GM21737 (cell line): Measurements from ENCODE around the gene RING1.
"Not testable (repeated sequence)": the region's sequence is repeated elsewhere in the genome, so short reads cannot be mapped to it uniquely, and the experiment has no call there.

Source experiments
- ATAC-seq: cut with Tn5 transposase; IDR thresholded peaks from one replicate; pipeline ENCODE4 v1.9.1; 2021; ENCODE audit warnings: mild to moderate bottlenecking, moderate library complexity; ENCODE audit not compliant: unreplicated experiment

Gene RING1

DNA sequence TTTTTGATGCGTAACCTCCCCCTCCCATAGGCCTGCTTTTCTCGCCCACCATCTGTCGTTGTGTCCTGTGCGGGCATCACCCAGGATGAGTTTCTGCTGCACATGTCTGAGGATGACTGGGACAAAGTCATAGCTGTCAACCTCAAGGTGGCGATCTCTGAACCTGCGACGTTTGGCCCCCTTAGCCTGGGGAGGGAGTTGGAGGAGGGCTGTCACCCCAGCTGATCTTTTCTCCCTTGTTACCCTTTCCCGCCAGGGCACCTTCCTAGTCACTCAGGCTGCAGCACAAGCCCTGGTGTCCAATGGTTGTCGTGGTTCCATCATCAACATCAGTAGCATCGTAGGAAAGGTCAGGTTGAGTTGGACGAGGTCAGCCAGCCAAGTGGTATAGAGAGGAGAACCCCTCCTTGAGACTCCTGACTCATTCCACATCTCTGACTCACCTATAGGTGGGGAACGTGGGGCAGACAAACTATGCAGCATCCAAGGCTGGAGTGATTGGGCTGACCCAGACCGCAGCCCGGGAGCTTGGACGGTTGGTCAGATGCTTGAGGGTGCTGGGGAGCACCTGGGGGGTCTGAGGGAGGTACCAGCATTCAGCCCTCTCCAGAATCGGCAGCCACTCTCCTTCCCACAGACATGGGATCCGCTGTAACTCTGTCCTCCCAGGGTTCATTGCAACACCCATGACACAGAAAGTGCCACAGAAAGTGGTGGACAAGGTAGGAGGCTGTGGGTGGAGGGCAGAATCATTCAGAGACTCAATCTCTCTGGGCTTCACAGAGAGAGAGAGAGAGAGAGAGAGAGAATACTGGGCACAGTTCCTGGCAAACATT is 2.9 kb upstream of the RING1 start:
- ATAC-seq, result no peak

DNA sequence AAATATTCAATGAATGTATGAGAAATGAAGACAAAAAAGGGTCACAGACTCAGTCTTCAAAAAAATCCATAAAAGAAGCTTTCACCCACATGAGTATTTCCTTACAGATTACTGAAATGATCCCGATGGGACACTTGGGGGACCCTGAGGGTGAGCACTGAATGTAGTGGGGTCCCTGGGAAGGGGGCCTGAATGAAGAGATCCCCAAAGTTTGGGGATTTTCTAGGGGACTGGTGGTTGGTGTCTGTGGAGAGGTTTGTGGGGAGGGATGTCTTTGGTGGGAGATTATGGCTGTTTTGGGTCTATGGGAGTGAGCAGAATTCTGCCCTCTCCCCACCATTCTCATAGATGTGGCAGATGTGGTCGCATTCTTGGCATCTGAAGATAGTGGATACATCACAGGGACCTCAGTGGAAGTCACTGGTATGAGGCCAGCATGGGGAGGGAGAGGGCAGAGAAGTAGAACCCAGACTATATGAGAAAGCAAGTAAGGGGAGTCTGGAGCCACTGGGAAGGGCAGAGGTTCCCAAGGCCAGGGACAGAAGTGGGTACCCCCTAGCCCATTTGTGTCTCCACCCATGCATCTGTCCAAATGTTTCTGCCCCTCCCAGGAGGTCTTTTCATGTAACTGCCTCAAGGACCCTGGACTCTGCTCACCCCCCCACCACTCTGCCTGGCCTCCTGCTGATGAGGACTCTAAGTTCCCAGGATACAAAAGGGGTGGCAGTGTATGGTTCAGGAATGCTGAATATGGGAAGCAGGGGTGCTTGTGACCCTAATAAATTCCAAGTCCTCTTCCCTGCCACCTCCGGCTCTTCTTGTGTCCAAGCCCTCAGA is 2.1 kb upstream of the RING1 start:
- no peak for ATAC-seq

DNA sequence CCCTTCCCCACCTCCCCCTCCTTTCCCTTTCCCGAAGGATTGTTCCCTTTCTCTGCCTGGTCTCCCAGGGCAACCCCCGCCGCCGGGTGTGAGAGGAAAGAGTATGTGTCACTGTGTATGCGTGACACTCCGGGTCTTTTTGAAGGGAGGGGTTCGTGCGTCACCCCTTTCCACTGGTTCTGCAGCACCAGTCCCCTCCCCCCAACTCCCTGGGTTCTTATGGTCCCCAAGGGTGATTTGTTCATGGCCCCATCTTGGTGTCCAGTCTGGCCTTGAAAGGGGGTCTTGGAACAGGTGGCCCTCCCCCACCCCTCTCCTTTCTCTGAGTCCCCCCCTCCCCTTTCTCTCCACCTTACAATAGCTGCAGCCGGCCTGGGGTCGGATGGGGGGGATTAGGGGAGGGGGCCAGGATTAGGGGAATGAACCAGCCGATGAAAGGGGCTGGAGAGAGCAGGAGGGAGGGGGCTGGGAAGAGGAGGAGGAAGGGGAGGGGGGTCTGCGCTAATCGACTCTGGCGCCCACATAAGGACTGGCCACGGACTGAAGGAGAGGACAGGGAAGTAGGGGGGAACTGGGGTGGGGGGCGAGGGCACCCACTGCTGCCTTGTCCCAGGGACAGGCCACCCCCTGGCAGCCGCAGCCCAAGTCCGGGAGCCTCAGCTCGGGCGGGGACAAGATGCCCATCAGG is 1.3 kb upstream of the RING1 start:
- ATAC-seq, result no peak

DNA sequence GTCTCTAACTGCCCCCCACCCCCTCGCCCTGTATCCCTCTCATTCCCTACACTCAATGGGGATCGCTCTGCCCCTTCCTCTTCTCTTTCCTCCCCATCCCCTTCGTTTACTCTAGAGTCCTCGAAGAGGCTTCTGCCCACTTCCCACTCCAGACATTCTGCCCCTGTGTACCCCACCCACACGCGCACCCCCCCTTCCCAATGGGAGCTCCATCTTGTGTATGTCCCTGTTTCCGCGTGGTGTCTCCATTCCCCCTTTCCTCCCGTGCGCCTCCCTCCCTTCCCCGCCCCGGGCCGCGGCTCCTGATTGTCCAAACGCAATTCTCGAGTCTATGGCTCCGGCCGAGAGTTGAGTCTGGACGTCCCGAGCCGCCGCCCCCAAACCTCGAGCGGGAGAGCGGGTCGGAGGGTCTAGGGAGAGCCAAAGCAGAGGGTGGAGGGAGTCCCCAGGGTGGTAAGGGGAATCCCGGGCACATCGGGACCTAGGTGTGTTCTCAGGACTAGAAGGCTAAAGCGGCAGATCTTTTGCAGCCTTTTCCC is 679 bp upstream of the RING1 start:
- ATAC-seq, result no peak

DNA sequence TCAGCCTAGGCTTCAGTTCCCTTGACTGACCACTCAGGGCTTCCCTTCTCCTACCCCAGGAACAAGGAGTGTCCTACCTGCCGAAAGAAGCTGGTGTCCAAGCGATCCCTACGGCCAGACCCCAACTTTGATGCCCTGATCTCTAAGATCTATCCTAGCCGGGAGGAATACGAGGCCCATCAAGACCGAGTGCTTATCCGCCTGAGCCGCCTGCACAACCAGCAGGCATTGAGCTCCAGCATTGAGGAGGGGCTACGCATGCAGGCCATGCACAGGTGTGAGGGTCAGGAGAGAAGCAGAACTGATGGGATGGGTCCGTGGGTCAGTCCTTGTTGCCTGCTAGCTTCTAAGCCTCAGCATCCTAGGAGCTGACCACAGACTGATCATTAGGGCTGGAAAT is 1.6 kb downstream of the RING1 start:
- ATAC-seq, result no peak

DNA sequence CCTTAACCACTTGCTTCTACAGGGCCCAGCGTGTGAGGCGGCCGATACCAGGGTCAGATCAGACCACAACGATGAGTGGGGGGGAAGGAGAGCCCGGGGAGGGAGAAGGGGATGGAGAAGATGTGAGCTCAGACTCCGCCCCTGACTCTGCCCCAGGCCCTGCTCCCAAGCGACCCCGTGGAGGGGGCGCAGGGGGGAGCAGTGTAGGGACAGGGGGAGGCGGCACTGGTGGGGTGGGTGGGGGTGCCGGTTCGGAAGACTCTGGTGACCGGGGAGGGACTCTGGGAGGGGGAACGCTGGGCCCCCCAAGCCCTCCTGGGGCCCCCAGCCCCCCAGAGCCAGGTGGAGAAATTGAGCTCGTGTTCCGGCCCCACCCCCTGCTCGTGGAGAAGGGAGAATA is 2.8 kb downstream of the RING1 start:
- ATAC-seq, result no peak

DNA sequence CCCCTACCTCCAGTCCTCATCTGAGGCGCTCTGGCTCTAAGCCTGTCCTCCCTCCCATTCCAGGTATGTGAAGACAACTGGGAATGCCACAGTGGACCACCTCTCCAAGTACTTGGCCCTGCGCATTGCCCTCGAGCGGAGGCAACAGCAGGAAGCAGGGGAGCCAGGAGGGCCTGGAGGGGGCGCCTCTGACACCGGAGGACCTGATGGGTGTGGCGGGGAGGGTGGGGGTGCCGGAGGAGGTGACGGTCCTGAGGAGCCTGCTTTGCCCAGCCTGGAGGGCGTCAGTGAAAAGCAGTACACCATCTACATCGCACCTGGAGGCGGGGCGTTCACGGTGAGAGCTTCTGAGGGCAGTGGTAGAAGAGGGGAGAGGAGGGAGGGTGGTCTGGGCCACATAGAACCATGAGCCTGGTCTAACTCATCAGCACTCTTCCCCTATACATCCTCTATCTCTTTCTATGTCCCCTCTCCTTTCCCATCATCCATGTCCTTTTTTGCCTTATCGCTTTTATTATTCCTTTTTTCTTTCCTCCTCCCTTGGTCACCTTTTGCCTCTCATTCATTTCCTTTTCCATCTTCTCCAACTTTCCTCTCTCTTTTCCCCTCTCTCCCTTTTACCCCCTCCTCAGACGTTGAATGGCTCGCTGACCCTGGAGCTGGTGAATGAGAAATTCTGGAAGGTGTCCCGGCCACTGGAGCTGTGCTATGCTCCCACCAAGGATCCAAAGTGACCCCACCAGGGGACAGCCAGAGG is 3.5 kb downstream of the RING1 start:
- no peak for ATAC-seq

DNA sequence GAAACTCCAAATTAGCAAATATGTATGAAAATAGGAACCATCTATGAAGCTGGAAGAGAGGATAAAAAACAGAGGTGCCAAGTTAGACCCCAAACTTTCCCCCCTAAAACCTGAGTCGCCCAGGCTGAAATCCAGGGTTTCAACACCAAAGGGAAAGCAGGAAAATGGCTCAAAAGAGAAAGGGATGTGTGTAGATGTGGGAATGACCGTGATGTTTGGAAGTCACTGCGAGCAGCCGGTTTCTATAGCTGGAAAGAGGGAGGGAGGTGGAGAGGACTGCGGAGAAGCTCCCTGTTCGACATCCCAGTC is 4.5 kb downstream of the RING1 start:
- no peak for ATAC-seq

DNA sequence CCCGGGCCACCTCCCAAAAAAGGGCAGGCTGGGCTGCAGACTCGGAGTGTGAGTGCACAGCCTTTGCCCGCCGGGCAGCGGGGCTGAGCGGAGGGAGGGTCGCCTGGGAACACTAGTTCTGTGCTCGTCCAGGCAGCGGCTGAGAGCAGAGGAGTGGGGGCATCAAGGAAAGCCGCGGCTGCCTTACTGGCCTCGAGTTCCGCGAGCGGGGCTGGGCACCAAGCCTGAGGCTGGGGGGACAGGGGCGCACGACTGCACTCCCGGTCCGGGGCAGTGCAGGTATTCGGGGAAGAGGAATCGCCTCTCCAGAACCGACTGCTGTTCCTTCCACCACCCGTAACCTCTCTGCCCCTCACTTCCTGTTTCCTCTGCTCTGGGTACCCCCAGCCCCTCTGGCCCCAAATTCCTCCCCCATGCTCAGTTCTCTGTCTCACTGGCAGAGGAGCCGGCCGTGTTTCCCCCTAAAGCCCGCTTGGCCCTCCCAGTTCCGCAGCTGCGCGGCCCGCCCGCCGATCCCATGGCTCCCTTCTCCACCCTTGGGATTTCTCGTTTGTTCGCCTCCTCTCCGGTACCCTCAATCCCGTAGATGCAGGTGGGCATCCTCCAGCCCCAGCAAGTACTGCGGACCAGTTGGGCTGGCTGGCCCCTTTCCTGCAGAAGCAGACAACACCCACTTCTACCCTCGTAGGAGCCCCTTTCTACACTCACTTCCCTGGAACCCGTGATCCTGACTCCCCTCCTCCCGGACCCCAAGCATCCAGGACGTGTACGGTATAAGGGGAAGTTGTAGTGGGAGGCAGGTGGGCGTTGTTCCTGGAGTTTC is 5.1 kb downstream of the RING1 start:
- no peak for ATAC-seq

DNA sequence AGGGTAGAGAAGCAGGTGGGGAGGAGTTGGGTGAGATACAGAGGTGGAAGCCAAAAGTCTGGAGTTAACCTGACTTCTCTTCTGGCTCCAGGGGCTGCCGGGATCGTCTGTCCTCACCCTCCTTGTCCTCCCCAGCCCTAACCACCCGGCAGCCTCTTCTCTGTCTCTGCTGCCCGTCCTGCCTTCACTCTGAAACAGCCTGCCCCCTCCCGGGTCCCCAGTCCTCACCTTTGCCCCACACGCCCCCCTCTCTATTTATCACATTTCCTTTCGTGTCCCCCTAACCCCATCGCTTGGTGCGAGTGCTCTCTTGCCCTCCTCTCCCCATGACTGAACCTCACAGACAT is 5.7 kb downstream of the RING1 start:
- no peak for ATAC-seq

DNA sequence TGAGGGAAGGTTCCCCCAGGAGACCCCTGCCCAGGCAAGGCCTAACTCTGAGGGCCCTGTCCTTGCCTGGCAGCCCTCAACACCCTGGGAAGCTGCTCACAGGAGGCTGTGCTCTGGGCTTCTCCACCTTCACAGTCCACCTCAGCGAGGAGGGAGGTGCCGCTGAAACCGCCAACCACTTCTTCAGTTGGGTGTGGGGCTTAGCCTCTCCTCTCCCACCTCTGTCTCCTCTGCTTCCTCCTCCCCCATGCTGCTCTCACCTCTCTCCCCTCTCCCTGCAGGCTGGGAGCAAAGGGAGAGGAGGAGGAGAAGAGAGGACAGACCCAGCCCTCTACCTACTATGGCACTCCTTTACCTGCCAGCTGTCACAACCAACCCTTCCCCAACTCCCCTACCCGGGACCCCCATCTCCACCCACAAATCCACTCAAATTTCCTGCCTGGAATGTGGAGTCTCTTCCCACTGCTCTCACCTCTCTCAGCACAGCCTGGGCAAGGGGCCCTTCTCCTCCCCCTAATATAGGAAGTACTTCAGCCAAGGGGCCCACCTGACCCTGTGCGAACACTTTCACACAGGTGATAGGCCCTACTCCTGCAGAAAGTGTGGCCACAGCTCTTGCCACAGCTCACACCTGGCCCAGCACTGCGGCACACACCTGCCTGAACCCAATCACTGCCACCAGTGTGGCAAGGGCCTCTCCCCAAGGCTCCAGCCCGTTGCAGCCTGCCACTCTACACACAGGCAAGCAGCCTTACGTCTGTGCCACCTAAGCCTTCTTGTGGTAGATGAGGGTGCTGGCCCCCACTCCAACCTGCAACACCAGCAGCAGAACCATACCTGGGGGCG is 7.2 kb downstream of the RING1 start:
- no peak for ATAC-seq

DNA sequence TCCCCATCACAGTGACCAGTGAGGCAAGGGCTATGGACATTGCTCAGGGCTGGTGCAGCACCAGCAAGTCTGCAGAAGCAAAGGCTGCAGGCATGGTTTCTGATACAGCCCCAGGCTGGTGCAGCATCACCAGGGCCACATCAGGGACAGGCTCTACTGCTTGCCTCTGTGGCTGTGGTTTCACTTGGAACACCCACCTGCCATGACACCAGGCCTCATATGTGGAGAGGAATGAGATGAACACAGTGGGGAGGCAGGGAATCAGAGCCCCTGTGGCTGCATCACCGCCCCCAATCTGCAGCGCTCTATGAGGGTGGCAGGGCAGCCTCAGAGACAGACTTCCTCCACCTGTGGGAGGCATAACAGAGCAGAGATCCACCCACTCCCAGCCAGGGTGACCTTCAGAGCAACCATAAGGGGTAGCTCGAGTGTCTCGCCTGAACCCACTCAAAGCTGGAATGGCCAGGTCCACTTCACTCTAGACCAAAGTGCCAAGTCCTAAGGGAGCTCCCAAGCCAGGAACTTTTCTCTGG is 7.9 kb downstream of the RING1 start:
- ATAC-seq, result no peak

DNA sequence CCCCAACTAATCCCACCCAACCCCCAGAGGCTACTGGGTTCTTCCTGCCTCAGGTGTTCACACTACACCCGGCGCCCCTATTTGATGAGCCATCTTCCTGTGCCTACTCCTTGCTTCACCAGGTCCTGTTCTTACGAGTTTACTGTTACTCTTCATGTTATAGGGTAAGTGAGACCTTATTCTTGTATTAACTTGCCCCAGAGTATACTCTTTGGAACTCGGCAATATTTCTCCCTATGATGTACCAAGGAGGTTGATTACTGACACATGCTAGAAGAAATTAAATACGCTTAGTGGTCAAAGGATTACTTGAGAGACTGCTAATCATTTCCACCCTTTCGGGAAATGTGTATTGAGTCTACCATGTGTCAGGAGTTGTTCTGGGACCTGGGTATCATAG is 8.9 kb downstream of the RING1 start:
- no peak for ATAC-seq

DNA sequence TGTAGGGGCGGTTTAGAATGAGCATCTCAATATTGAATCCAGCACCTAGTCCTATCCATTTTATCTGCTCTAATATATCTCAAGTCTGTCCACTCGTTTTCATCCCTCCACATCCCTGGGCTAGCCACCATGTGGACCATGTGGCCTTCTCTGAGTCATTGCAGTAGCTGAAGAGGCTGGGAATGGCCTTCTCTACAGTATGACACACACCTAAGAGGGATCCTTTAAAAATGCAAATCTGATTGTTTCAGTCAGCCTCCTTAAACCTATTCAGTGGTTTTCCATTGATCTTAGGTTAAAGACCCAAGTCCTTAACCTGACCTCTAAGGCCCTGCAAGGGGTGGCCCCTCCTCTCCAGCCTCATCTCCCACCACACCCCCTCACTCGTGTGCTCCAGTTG is 9.4 kb downstream of the RING1 start:
- ATAC-seq, result no peak

DNA sequence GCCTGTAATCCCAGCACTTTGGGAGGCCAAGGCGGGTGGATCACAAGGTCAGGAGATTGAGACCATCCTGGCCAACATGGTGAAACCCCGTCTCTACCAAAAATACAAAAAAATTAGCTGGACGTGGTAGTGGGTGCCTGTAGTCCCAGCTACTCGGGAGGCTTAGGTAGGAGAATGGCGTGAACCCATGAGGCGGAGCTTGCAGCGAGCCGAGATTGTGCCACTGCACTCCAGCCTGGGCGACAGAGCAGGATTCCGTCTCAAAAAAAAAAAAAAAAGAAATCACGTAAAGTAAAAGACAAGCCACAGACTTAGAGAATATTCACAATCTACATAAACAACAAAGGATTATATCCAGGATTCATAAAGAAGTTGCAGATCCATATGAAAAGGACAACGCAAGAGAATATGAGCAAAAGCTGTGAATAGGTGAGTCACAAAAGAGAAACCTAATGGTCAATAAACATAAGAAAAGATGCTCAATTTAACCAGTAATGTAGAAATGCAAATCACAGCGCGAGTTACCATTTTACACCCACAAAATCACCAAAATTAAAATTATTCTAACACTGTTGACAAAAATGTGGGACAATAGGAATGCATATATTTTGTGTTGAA is 18.3 kb downstream of the RING1 start:
- ATAC-seq, result not testable (repeated sequence)

DNA sequence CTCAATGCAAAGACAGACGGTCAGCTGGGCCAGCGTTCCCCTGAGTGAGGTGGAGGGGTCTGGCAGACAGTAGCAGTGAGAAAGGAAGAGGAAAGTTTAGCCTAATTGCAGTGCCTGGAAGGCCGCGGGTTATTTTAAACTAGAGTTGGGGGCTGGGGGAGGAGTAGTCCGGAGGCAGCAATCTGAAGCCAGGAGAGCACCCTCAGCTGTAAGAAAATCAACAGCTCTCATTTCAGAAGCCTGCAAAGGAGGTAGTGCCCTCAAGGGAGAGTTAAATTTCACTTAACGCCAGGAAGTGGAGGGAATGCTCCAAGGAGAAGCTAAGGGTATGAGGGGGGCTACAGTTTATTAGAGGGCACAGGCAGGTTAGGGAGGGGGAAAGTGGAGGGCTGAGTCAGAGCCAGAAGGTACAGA is 26.9 kb downstream of the RING1 start:
- ATAC-seq, result no peak

DNA sequence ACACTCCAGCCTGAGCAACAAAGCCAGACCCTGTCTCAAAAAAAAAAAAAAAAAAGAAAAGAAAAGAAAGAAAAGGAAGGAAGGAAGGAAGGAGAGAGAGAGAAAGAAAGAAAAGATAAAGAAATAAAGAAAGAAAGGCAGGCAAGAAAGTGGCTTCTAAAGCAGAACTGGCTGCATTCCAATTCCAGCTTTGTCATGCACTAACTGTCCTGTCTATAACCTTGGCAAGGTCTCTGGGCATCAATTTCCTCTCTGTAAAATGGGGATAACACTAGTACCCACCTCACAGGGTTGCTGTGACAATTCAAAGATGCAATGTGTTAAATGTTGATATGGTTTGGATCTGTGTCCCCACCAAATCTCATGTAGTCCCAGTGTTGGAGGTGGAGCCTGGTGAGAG is 28.0 kb downstream of the RING1 start:
- ATAC-seq, result no peak

DNA sequence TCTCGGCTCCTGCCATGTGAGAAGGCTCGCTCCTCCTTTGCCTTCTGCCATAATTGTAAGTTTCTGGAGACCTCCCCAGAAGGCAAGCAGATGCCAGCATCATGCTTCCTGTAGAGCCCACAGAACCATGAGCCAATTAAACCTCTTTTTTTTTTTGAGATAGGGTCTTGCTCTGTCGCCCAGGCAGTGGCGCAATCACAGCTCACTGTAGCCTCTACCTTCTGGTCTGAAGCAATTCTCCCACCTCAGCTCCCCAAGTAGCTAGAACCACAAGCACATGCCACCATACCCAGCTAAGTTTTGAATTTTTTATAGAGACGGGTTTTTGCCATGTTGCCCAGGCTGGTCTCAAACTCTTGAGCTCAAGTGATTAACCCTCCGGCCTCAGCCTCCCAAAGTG is 28.6 kb downstream of the RING1 start:
- no peak for ATAC-seq

DNA sequence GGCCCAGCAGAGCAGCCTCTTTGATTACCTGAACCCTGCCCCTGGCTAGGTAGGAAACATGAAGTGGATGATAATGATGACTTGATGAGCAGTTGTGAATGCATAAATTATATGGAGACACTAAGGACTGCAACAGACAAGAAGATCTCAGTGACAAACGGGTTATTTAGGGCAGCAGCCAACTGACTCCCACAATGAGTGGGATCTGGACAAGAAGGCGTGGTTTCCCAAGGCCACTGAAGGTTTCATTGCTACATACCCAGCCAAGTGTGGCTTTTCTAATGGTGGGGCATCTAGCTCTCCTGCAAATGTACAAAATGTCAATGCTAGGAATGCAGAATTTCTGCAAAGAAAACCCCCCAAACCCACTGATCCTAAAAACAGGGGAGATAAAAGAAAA is 29.4 kb downstream of the RING1 start:
- no peak for ATAC-seq
